T-cell (primary cell): Measurements from ENCODE around the gene EPB41L4A. TPM values are rescaled to one million over a fixed set of nuclear protein-coding genes. Genes with fewer than 3 reads are reported as not detected.

Experiments
- ATAC-seq, 4 experiments: fragments of 200-7000 bp in 3 of 4; fragments of 150-1000 bp in 1 of 4; cut with Tn5 transposase; replicated peaks in 1 of 4; 1 replicate in 3 of 4; 2 replicates in 1 of 4; pipeline ENCODE4 v1.10.0; 2021; ENCODE audit warnings: moderate library complexity in 3 of 4, mild to moderate bottlenecking in 2 of 4, moderate number of reproducible peaks in 1 of 4
- CTCF ChIA-PET, 2 donors: fragments of 300-600 bp; sonication (Branson Sonifier 250); formaldehyde crosslinking; loops; one replicate each; lab custom pipeline; 2022; ENCODE audit warnings: antibody characterized with exemption in 2 of 2; lab: Charles Lee
- POLR2A ChIA-PET, 2 donors: fragments of 300-600 bp; sonication (Branson Sonifier 250); formaldehyde crosslinking; loops; one replicate each; lab custom pipeline; 2022; ENCODE audit warnings: antibody characterized with exemption in 2 of 2; lab: Charles Lee
- DNase-seq, 35 experiments: peaks; one replicate each; pipeline versions ENCODE4 v3.0.0 to v3.0.0-alpha.2; 2013 to 2023
- H3K27ac ChIP-seq: one replicate; pipeline ENCODE4 v1.5.1; 2013; ENCODE audit warnings: low read length
- H3K27me3 ChIP-seq, 2 experiments: replicated peaks in 1 of 2; 1 replicate in 1 of 2; 2 replicates in 1 of 2; pipeline versions ENCODE4 v1.6.1 to v1.7.0; 2013; ENCODE audit warnings: low read length in 1 of 2, mixed read lengths in 1 of 2; ENCODE audit not compliant: control insufficient read depth in 2 of 2, insufficient read depth in 2 of 2; ENCODE audit errors: extremely low read depth in 1 of 2
- H3K36me3 ChIP-seq, 2 donors: 1 replicate in 1 of 2; 2 replicates in 1 of 2; pipeline versions ENCODE4 v1.6.1 to v1.7.0; 2013; ENCODE audit warnings: low read length in 1 of 2; ENCODE audit not compliant: control insufficient read depth in 2 of 2, insufficient read depth in 1 of 2; ENCODE audit errors: extremely low read depth in 1 of 2
- H3K4me1 ChIP-seq, 2 experiments: 1 replicate in 1 of 2; 2 replicates in 1 of 2; pipeline versions ENCODE4 v1.6.1 to v1.7.0; 2013; ENCODE audit warnings: low read length in 2 of 2, mixed read lengths in 1 of 2; ENCODE audit not compliant: insufficient read depth in 2 of 2, control insufficient read depth in 1 of 2; ENCODE audit errors: extremely low read depth in 1 of 2
- H3K4me3 ChIP-seq, 2 donors: 1 replicate in 1 of 2; 2 replicates in 1 of 2; pipeline versions ENCODE4 v1.5.1 to v1.7.0; 2013; ENCODE audit warnings: mild to moderate bottlenecking in 2 of 2, low read length in 1 of 2, moderate library complexity in 1 of 2; ENCODE audit not compliant: control insufficient read depth in 1 of 2; ENCODE audit errors: extremely low read depth in 1 of 2
- H3K9me3 ChIP-seq: 2 replicates; pipeline ENCODE4 v1.7.0; 2013
- H3K27ac Mint-ChIP-seq, 2 donors: one replicate each; pipeline ENCODE4 v1.8.0; 2020 to 2021; ENCODE audit warnings: mild to moderate bottlenecking in 2 of 2, mixed read lengths in 2 of 2
- H3K27me3 Mint-ChIP-seq, 2 donors: one replicate each; pipeline ENCODE4 v1.8.0; 2021 to 2022; ENCODE audit warnings: mixed read lengths in 2 of 2
- H3K36me3 Mint-ChIP-seq: one replicate; pipeline ENCODE4 v1.8.0; 2021; ENCODE audit warnings: mixed read lengths
- H3K4me1 Mint-ChIP-seq, 3 donors: one replicate each; pipeline ENCODE4 v1.8.0; 2020 to 2022; ENCODE audit warnings: mixed read lengths in 3 of 3, mild to moderate bottlenecking in 1 of 3
- H3K4me3 Mint-ChIP-seq, 3 donors: one replicate each; pipeline ENCODE4 v1.8.0; 2020 to 2022; ENCODE audit warnings: mild to moderate bottlenecking in 3 of 3, mixed read lengths in 3 of 3, moderate library complexity in 3 of 3
- H3K9me3 Mint-ChIP-seq, 3 donors: one replicate each; pipeline ENCODE4 v1.8.0; 2020 to 2022; ENCODE audit warnings: mixed read lengths in 3 of 3
- WGBS: methylation state at CpG from one replicate; pipeline ENCODE4 v1.1.5; 2013; ENCODE audit warnings: missing lambda C conversion rate; ENCODE audit not compliant: insufficient coverage; 5-methylcytosine and 5-hydroxymethylcytosine counted together
- total RNA-seq, 35 experiments: library from RNA in 6 of 35; stranded (reverse) in 6 of 35; fragments of 120-200 nt in 1 of 35; gene quantifications; one replicate each; pipeline versions ENCODE4 v1.2.1 to v1.2.4 and lab custom pipeline; 2013 to 2026

Gene EPB41L4A
- total RNA-seq, 5 donors from 2014 or later (not counting 1 experiment from before 2014, with no cell fraction given) = 0.47 to 2.5 (median 1.5) TPM

GRCh38 chr5:112316006-112316405, 103.1 kb downstream of the EPB41L4A start:
- no peak for ATAC-seq
- no peak overlapping the region for H3K4me3 ChIP-seq
- no peak overlapping the region for H3K4me3 Mint-ChIP-seq
- H3K27me3 Mint-ChIP-seq = peaks cover 11 to 18% of the 10 kb centered on the region in 2 donors
- no CpG with 5 or more reads among the region's 2 CpGs for WGBS
- H3K4me1 Mint-ChIP-seq = no peaks in the 10 kb centered on the region
- no peak overlapping the region for H3K27ac Mint-ChIP-seq
- H3K27me3 ChIP-seq = peaks cover 0 to 2% of the 10 kb centered on the region in 2 experiments
- no peaks in the 10 kb centered on the region for H3K36me3 Mint-ChIP-seq
- DNase-seq = no peak
- H3K9me3 ChIP-seq = no peaks in the 10 kb centered on the region
- ChIA-PET CTCF (no interaction called here), POLR2A (no interaction called here)
- H3K27ac ChIP-seq = no peak overlapping the region
- H3K36me3 ChIP-seq = no peaks in the 10 kb centered on the region
- no peaks in the 10 kb centered on the region for H3K4me1 ChIP-seq
- no peaks in the 10 kb centered on the region for H3K9me3 Mint-ChIP-seq

DNA sequence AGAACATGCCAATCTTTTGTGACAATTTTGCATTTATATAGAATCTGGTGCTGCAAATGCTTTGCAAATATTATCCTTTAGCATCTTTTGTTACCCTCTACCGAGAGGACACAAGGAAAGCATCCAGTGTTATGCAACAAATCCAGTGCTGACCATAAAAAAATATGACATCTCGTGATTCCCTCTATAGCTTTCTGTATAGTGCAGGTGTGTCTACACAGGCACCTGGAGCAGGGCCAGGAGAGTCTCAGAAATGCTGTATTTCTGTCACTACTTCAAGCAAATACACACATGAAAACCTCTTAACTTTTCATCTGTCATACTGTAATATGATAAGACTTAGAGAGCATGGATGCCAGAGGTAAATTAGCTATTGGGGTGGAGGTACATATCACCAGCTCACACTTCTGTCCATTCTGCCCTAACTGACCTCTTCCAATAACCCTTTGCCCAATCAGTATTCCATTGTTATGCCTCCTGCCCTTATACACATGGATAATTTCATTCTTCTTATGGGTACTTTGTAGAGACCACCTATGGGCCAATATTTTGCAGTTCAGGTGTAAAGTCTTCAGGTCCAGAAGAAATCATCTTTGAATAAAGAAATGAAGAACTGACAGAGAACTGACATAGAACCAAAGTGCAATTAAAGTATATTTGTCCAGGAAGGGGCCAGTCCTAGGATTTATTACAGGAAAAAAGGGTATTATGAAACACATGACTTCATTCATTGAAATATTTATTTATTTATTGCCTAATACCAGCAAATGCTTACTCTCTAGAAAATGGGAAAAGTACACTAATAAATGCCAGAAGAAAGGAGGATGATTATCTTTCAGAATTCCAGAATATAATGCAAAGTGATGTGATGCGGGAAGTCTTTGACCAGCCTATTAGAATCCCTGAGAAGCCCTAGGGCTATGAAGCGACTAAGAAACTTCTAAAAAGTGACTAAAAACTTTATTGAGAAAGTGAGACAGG, 106.5 kb downstream of the EPB41L4A start:
- ATAC-seq (no peak), DNase-seq (no peak)
- ChIA-PET POLR2A (no interaction called here), CTCF (no interaction called here)
- Histone ChIP-seq H3K4me1 (no peaks in the 10 kb centered on the region), H3K36me3 (no peaks in the 10 kb centered on the region), H3K27me3 (peaks cover 0 to 2% of the 10 kb centered on the region in 2 experiments), H3K27ac (no peak overlapping the region), H3K9me3 (no peaks in the 10 kb centered on the region), H3K4me3 (no peak overlapping the region)
- H3K4me3 Mint-ChIP-seq = no peak overlapping the region
- H3K27ac Mint-ChIP-seq = no peak overlapping the region
- H3K9me3 Mint-ChIP-seq = no peaks in the 10 kb centered on the region
- 83% methylated on average over 2 of the region's 4 CpGs for WGBS
- no peaks in the 10 kb centered on the region for H3K4me1 Mint-ChIP-seq
- peaks cover 3 to 5% of the 10 kb centered on the region in 2 donors for H3K27me3 Mint-ChIP-seq
- no peaks in the 10 kb centered on the region for H3K36me3 Mint-ChIP-seq

DNA sequence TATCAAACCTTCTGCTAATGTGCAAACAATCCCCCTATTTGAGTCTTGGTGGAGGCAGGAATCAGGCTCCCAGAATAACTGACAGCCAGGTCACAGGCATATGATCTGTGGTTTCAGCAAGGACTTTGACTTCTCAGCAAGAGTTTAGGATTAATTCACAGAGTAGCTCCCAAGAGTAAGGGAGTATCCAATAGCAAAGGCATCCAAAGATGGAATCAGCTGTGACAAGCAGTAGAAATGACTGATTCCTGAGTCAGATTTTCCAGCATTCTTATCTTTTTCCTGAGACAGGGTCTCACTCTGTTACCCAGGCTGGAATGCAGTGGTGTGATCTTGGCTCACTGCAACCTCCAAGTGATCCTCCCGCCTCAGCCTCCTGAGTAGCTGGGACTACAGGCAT, 108.3 kb downstream of the EPB41L4A start:
- no peak for DNase-seq
- H3K36me3 ChIP-seq = no peaks in the 10 kb centered on the region
- H3K4me3 ChIP-seq = no peak overlapping the region
- H3K9me3 ChIP-seq = no peaks in the 10 kb centered on the region
- no peak overlapping the region for H3K27ac ChIP-seq
- Mint-ChIP-seq H3K27ac (no peak overlapping the region), H3K4me3 (no peak overlapping the region), H3K9me3 (no peaks in the 10 kb centered on the region), H3K36me3 (no peaks in the 10 kb centered on the region), H3K4me1 (no peaks in the 10 kb centered on the region), H3K27me3 (peaks cover 5 to 7% of the 10 kb centered on the region in 2 donors)
- ChIA-PET CTCF (no interaction called here), POLR2A (no interaction called here)
- no peak for ATAC-seq
- WGBS = no CpG with 5 or more reads among the region's 1 CpG
- peaks cover 0 to 2% of the 10 kb centered on the region in 2 experiments for H3K27me3 ChIP-seq
- no peaks in the 10 kb centered on the region for H3K4me1 ChIP-seq

DNA sequence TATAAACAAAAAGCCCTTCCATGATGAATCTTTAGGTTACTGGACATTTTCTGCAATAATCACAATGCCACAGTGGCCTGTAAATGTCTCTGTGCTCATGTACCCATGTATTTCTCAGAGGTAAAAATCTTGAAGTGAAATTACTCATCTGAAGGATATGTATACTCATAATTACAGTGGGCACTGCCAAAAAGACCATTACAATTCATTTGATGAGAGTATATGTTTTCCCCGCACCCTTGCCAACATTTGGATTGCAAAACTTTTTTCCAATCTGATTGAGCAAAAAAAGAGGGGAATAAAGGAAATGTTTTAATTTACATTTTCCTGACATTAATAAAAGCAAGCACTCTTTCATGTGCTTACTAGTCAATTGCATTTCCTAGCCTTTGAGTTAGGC, 110.5 kb downstream of the EPB41L4A start:
- Mint-ChIP-seq H3K27me3 (peaks cover 5 to 14% of the 10 kb centered on the region in 2 donors), H3K36me3 (no peaks in the 10 kb centered on the region), H3K4me1 (no peaks in the 10 kb centered on the region), H3K4me3 (no peak overlapping the region), H3K27ac (no peak overlapping the region), H3K9me3 (no peaks in the 10 kb centered on the region)
- no peak for DNase-seq
- POLR2A ChIA-PET = no interaction called here
- ATAC-seq = no peak
- CTCF ChIA-PET = no interaction called here
- H3K36me3 ChIP-seq = no peaks in the 10 kb centered on the region
- no peaks in the 10 kb centered on the region for H3K9me3 ChIP-seq
- WGBS = no CpG with 5 or more reads among the region's 1 CpG
- H3K4me3 ChIP-seq = no peak overlapping the region
- H3K27me3 ChIP-seq = no peaks in the 10 kb centered on the region
- no peaks in the 10 kb centered on the region for H3K4me1 ChIP-seq
- no peak overlapping the region for H3K27ac ChIP-seq

DNA sequence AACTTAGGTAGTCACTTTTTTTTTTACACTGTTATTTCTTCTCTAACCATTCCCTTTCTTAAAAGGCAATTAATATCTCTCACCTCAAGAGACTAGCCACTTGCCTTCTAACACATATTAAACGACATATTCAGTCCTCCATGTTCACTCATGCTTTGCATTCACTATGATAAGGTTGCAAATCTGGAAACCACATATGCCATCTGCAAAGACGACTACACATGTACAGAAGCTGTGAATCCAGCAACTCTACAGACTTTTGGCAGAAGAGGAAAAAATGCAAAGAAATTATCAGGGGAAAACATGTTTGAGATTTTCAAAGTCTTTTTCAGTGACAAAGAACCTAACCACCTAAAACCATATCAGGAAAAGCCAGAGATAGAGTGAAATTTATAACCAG, 112.1 kb downstream of the EPB41L4A start:
- DNase-seq (no peak), ATAC-seq (no peak)
- no peaks in the 10 kb centered on the region for H3K4me1 ChIP-seq
- Mint-ChIP-seq H3K27ac (no peak overlapping the region), H3K4me1 (no peaks in the 10 kb centered on the region), H3K36me3 (no peaks in the 10 kb centered on the region), H3K27me3 (peaks cover 5 to 17% of the 10 kb centered on the region in 2 donors), H3K4me3 (no peak overlapping the region), H3K9me3 (no peaks in the 10 kb centered on the region)
- CTCF ChIA-PET = no interaction called here
- H3K27me3 ChIP-seq = no peaks in the 10 kb centered on the region
- WGBS = 71% methylated on average over 1 of the region's 2 CpGs
- H3K9me3 ChIP-seq = no peaks in the 10 kb centered on the region
- no peaks in the 10 kb centered on the region for H3K36me3 ChIP-seq
- POLR2A ChIA-PET = no interaction called here
- H3K4me3 ChIP-seq = no peak overlapping the region
- H3K27ac ChIP-seq = no peak overlapping the region

DNA sequence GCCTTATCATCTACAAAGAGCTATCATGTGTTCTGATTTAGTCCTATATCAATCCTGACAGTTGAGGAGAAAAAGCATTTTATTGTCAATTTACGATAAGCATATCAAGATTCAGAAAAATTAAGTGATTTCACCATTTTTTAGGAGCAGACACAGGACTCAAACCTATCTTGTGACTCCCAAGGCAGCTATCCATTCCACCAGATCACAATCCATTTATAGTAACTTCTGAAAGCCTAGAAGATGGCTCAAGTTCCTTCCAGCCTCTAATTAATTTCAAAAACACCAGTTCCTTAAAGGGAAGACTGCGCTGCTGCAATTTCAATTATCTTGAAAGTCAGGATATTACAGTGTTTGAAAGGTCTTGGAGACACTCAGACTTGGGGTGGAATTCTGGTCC, 114.3 kb downstream of the EPB41L4A start:
- Mint-ChIP-seq H3K27me3 (peaks cover 9 to 17% of the 10 kb centered on the region in 2 donors), H3K9me3 (peaks cover 7 to 9% (median 7%) of the 10 kb centered on the region in 3 donors), H3K4me3 (no peak overlapping the region), H3K27ac (no peak overlapping the region), H3K36me3 (no peaks in the 10 kb centered on the region), H3K4me1 (no peaks in the 10 kb centered on the region)
- Histone ChIP-seq H3K4me3 (no peak overlapping the region), H3K4me1 (no peaks in the 10 kb centered on the region), H3K9me3 (no peaks in the 10 kb centered on the region), H3K36me3 (no peaks in the 10 kb centered on the region), H3K27me3 (no peaks in the 10 kb centered on the region), H3K27ac (no peak overlapping the region)
- ChIA-PET CTCF (no interaction called here), POLR2A (no interaction called here)
- no peak for ATAC-seq
- no peak for DNase-seq
- 86% methylated on average over 1 of the region's 2 CpGs for WGBS
